NCI-H748 treated with DMSO at 0.1 percent for 48 hours (cell line): ENCODE results near the gene TTLL5.

Experiments
- DNase-seq: peaks from one replicate; lab custom pipeline; 2025; lab: John Stamatoyannopoulos, UW

The TTLL5 gene

DNA sequence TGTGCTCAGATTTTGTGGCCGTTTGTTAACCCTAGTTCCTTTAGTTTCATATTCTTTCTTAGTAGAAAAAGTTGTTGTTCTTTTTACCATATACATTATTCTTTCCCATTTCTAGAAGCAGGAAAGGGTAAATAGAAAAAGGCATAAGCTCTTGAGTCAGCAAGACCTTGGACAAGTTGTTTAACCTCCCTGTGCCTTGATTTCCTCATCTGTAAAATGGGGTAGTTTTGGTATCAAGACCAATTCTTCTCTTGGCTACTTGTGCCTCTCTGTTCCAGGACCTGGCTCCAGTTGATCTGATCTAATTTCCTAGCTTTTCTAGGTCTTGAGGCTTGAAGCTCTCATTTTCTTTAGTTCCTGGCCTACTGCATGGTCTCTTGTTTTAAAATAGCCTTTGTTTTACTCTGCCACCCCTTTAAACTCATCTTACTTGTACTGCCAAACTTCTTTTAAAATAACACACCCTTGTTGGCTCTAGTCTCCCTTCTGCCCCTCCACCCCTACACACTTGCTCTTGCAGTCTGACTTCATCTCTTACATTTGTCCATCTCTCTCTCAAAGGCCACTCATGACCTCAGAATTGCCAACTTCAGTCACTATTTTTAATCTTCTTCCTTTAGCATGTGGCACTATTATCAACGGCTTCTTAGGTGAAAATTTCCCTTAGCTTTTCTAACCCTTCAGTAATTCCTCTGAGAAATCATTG is 143.7 kb downstream of the TTLL5 start:
- no peak for DNase-seq

DNA sequence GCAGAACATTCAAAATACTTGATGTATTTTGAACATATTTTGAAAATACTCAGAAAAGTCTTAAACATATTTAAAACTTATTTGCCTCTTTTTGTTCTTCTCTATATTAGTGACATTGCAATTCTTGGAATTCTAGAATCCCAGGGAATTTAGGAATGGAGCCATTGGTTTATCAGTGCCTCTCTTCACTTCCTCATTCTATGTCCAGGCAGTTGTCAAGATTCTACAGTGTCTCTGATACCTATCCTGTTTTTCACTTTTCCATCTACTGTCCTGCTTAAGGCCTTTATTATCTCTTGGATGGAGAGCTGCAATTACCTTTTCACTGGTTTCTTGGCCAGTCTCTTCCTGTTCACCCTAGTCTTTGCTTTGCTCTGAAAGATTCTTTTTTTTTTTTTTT is 144.6 kb downstream of the TTLL5 start:
- DNase-seq: no peak

DNA sequence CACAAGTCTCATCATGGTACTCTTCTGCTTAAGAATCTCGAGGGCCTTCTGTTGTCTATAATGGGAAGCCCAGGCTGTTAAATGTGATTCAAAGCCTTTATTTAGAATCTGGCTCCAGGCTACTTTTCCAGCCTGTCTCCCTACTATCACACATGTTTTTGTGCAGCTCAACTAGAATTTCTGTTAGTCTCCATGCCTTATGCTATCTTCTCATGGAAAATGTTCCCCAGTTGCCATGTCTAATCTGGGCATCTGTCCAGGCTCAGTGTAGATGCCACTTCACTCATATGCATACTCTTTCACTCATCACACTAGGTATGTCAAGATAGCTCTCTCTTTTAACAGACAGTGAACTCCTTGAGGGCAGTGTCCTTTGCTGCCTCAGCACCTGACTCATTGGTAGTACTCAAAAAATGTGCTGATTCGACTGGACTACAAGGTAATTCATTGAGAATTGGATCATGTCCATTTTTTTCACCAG is 145.3 kb downstream of the TTLL5 start:
- no peak for DNase-seq

DNA sequence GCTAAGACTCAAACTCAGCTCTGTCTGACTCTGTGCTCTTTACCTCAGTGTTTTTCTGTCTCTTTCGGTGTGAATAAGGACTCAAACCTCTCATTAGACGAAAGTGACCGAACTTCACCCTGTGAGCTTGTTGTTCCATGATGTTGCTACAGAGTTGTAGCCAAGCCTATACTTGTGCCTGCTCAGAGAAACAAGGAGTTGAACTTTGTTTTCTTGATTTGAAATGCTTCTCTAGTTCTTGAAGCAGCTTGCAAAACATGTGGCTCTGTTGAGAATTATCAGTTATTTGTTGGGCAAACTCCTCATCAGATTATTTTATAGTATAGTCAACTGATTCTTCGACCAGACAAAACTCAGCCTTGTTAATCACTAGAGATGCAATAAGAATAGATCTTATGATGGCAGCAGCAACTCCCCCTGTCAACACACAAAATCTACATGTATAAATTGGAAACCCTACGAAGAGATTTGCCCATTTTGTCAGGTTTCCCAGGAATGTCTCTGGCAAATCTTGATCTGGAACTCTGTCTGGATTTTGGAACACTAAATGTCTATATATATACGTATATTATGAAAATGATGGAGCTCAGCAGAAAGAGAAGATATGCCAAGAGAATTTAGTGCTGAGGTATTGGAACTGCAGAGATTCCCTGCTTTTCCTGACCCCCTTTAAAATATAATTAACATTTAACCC is 146.8 kb downstream of the TTLL5 start:
- no peak for DNase-seq

DNA sequence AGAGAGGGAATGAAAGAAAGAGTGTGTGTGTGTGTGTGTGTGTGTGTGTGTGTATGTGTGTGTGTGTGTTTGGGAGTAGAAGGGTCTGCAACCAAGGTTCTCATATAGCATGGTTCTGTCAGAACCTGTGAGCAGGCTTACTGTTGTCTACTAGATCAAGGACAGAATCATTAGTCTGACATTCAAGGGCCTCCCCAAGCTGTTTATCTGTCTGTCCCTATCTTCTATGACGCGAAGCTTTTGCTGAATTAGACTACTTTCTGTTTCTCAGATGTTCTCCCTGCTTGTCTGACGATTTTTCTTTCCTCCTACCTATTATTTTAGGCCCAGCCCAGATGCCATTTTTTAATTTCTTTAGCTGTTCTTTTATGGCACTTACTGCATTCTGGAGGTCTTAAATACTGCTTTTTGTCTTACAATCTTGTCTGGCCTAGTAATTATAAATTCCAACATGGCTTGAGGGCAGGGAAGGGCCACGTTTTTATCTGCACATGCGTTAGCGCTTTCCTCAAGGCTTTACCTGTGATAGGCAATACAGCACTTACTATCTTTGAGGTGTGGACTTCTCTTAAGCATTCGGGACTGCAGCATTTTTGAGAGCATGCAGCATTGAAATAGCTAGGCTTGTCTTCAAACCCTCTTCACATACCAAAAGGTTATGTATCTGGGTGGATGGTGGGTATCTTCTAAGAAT is 150.2 kb downstream of the TTLL5 start:
- no peak for DNase-seq

DNA sequence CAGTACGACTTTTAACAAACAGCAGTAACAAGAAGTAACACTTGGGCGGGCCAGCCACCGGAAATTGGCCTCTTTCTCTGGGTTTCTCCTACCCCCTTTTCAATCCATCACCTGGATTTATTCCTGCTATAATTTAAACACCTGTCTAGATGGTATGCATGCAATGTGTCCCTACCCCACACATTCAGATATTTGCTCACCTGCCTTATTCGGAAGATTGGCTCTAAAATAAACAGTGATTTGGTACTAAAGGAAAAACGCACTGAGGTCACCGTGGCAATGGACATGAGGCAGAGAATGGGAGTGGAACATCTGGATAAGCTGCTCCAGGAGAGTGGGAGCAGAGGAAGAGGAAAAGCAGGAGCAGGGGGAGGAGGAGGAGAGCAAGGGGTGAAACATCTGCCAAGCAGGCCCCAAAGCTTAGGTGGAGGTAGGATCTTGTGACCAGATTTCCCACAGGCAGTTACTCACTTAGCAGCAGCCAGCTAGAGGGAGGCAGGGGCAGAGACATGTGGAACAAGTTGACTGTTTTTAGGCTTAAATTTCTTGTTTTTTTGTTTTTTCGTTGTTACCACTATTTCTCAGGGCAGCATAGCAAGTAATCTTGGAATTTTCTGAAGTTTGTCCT is 150.9 kb downstream of the TTLL5 start:
- DNase-seq: peak; percentile 84

GRCh38 chr14:75812622-75813021 is 151.6 kb downstream of the TTLL5 start:
- DNase-seq: no peak

DNA sequence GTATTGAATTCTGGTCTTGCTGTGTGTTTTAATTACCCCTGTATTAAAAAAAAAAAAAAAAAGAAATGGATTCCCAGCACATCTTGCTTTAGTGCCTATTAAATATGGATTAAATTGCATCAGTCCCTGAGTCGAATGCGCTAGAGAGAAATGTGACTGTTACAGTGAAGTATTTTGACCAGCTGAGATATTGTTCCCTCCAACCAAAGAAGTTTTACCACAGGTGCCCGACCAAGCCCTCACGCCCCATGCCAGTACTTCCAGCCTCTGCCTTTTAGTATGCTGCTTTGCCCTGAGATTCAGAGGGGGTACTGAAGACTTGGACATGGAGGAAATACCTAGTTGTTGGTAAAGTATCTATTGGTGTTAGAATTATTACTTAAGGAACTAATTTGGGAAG is 159.7 kb downstream of the TTLL5 start:
- no peak for DNase-seq

GRCh38 chr14:75821831-75822521 is 160.9 kb downstream of the TTLL5 start:
- DNase-seq: no peak

GRCh38 chr14:75822522-75823141 is 161.6 kb downstream of the TTLL5 start:
- DNase-seq: no peak

DNA sequence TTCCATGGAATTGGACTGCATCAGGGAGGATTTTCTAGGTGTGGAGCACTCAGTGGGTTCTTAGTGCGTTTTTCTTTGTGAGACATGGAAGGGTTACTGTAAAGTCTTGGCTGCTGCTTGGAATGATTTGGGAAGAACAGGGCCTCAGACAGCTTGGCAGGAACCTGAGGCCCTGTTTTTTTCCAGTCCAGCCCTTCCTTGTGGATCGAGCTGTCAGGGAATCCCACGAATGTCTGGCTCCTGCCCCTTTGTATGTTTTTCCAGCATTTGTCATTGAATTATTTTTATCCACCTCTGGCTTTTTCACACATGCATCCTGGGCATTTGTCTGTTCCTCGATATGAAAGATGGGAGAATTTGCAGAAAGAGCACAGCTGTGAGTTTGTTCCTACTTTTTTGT is 162.3 kb downstream of the TTLL5 start:
- no peak for DNase-seq

DNA sequence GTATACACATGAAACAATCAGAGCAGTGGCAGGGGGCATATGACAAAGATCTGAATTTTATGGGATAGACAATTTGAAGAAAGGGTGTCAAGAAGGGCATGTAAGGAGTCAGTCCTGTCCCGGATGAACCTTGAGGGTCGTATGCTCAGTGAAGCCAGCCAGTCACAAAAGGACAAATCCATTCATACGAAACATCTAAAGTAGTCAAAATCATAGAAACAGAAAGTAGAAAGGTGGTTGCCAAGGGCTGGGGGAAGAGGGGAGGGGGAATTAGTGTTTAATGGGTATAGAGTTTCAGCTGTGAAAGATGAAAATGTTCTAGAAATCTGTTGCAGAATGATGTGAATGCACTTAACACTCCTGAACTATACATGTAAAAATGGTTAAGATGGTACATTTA is 163.3 kb downstream of the TTLL5 start:
- no peak for DNase-seq

DNA sequence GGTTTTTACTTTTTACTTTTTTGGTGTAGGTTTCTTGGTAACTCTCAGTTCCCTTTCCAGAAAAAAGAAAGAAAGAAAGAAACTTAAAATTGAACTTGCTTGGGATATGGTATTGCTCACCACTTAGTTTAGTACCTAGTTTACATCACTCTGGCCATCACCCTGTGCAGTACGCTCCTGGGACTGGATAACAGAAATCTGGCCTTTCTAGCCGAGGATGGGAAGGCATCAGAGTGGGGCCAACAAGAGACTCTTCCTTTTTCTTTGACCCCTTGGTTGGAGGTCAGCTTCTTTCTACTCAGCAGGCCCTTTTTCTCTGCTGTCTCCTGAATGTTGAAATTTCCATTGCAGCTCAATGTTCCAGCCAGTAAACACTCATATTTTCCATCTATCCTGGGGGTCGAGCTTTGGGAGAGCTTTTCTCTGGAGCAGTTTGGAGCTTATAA is 164.1 kb downstream of the TTLL5 start:
- no peak for DNase-seq

DNA sequence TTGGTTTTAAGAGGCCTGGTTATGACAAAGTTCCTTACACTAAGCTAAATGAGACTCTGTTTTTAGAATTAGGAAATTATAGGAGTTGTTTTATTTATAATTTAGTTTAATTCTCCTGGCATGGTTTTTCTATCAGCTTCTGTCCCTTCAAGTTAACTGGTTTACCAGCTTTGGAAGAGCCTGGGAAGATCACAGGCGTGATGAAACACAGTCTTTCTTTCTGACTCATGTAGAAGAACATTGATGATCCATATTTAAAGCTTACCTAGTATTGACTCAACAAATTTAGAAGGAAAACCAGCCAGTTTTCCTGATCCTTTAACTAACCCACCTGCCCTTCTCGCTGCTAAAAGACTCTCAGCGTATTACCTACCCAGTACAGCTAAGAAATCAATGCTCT is 165.6 kb downstream of the TTLL5 start:
- no peak for DNase-seq

GRCh38 chr14:75827331-75827730 is 166.3 kb downstream of the TTLL5 start:
- DNase-seq: no peak

DNA sequence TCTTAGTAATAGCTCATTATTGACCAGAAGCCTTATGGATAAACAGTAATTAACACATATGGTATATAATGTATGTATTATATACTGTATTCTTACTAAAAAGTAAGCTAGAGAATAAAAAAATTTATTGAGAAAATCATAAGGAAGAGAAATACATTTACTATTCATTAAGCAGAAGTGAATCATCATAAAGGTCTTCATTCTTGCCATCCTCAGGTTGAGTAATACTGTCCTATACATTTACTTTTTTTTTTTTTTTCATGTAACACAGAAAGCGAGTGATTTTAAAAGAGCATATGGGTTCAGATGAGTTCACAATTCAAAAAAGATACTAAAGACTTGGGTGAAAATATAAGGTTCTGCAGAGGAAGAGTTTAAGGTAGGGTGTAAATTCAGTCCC is 168.3 kb downstream of the TTLL5 start:
- DNase-seq: no peak

DNA sequence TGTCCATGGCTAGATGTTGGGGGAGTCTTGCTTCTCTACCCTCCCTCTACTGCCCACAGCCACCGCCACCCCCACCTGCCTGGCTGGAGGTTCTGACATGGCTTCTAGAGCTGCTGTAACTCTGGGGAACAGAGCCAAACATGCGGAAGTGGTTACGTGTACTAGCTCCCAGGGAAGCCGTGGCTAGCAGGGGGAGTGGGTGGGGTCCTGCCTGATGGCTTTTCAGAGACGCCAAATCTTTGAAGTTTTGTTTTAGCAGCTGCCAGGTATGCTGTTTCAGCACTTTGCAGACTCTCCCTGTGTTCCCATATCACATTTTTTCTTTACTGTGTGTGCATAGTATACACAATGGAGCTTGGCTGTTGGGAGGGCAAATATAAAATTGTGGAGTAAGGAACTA is 170.4 kb downstream of the TTLL5 start:
- peak; percentile 77 for DNase-seq

GRCh38 chr14:75831952-75832351 is 170.9 kb downstream of the TTLL5 start:
- peak; percentile 59 for DNase-seq

GRCh38 chr14:75832621-75833297 is 171.7 kb downstream of the TTLL5 start:
- DNase-seq: no peak

GRCh38 chr14:75833326-75834020 is 172.4 kb downstream of the TTLL5 start:
- no peak for DNase-seq
